Fibroblast of peridontal ligament (primary cell): Measurements from ENCODE around the gene PFDN1.

Experiments
- DNase-seq: peaks from one replicate; pipeline ENCODE4 v3.0.0-alpha.2; 2010; ENCODE audit errors: extremely low read depth

The PFDN1 gene

DNA sequence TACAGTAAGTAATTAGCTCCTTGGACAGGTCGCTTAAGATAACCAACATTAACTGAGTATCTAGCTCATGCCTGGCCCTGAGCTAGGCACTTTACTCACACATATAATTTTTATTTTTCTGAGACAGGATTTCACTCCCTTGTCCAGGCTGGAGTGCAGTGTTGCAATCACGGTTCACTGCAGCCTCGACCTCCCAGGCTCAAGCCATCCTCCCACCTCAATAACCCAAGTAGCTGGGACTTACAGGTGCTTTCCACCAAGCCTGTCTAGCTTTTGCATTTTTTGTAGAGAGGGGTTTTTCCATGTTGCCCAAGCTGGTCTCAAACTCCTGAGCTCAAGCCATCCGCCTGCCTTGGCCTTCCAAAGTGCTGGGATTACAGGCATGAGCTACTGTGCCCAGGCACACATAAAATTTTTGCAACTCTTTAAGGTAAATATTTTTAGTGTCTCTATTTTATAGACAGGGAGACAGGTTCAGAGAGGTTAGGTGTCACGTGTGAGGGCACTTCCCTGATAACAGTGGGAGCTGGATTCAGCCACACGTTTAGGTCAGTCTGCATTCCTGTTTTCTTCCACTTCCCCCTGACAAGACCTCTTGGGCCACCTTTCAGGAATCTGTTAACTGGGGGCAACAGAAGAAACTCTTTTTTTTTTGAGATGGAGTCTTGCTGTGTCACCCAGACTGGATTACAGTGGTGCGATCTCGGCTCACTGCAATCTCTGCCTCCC lies 25.3 kb upstream of the PFDN1 start:
- no peak for DNase-seq

GRCh38 chr5:140327589-140327988 lies 24.7 kb upstream of the PFDN1 start:
- DNase-seq = peak; percentile 70

- no peak for DNase-seq
Observed at GRCh38 chr5:140325486-140325885, 22.6 kb upstream of the PFDN1 start.

DNA sequence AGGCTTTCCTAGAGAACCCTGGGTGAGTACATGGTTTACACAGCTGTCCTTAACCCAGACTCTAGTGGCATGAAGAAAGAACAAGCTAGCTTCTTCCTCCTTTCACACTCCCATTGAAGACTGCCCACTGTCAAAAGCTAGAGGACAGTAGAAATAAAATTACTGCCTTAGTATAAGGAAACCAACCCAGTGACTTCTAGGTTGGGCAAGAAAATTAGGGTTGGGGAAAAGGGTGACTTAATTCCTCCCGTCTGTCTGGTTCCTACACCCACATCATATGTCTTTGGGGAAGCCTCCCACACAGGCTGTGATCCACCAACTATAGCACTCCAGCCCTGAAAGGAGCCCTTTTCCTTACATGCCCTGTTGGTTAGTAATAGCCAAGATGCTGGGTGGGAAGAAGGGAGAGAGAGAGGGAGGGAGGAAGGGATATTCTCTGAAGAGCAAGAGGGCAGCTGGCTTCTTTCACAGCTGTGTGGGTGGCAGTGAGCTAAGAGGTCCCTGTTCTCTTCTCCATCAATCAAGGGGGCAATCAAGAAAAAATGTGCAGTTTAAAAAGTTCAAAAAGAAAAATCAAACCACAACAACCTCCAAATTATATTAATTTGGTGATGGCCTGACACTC lies 21.8 kb upstream of the PFDN1 start:
- peak; percentile 56 for DNase-seq

DNA sequence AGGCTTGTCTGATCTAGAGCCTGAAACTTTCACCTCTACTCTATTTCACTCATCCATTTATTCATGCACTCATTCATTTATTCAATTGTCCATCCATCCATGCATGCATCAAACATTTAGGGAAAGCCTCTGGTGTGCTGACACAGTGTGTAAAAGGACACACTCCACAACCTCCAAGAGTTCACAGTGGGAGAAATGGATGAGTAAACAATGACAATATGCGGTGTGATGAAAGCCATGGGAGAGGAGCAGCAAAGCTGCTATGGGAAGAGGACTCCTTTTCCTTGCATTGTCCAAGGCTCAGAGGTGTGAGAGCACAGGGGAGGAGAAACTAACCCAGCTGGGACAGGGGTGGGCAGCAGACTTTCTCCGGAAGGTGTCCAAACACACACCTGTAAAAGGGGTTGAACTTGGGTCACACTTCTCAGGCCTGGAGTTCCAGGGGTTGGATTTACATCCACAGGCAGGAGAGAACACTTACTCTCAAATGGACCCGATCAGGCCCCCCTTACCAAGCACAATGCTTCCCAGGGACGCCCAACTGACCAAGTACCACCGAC lies 21.2 kb upstream of the PFDN1 start:
- DNase-seq = no peak

DNA sequence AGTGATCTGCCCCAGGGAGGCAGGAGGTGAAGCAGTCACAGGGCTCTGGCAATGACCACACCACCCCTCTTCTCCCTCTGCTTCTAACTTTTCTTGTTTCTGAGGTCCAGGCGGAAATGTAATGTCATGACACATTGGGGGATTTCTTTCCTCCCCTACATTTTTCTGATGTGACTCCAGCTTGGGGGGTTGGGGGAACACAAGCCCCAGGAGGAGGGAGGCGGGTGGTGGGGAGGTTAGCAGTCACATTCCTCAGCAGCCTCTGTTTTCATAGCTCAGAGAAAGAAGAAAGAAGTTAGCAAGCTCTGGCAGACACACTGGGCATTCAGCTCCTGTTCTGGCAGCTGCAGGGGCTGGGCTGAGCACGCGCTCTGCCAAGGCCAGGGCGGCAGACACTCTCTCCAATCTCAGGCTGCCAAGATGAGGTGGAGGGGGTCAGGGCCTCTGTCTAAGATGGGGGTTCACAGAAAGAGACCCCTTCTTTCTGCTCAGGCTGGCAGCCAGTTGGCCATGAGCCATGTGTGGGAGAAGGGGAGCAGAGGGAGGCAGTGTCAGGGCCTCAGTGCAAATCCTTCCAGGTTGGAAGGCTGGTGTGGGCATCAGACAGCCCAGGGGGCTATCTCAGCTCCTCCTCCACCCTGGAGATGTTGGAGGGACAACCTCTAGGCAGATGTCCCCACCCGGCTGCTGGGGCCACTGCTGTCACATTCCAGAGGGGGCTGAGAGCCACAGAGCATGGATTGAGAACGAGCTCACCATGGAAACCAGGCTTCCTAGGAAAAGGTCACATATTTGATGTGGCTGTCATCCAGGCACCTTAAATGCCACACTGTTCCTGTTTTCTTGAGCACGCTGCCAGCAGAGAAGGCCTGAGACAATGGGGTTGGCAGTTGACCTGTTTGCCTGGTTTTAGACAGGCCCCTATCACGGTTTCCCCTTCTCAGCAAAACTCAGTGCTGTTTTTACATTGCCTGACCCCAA lies 20.1 kb upstream of the PFDN1 start:
- peak; percentile 91 for DNase-seq

DNA sequence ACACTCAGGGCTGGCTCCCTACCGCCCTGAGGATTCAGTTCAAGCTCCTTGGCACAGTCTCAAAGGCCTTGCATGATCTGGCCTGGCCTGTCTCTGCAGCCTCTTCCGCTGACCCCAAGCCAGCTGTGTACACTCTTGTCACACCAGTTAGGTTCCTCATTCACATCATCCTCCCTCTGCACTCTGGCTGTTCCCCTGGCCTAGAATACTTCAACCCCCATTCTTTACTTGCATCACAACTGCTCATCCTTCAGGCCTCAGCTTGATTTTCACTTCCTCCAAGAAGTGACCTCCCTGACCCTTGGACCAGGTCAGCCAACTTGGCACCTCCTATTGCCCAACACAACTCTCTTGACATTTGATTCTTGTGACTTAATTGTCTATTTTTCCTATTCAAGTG lies 18.9 kb upstream of the PFDN1 start:
- no peak for DNase-seq

GRCh38 chr5:140319833-140320232 lies 16.9 kb upstream of the PFDN1 start:
- no peak for DNase-seq

- DNase-seq = no peak
Observed at GRCh38 chr5:140318792-140319191, 15.9 kb upstream of the PFDN1 start.

- DNase-seq = peak; percentile 53
Observed at GRCh38 chr5:140317859-140318258, 15.0 kb upstream of the PFDN1 start.

- DNase-seq = no peak
Observed at GRCh38 chr5:140312791-140313189, 9.9 kb upstream of the PFDN1 start.

DNA sequence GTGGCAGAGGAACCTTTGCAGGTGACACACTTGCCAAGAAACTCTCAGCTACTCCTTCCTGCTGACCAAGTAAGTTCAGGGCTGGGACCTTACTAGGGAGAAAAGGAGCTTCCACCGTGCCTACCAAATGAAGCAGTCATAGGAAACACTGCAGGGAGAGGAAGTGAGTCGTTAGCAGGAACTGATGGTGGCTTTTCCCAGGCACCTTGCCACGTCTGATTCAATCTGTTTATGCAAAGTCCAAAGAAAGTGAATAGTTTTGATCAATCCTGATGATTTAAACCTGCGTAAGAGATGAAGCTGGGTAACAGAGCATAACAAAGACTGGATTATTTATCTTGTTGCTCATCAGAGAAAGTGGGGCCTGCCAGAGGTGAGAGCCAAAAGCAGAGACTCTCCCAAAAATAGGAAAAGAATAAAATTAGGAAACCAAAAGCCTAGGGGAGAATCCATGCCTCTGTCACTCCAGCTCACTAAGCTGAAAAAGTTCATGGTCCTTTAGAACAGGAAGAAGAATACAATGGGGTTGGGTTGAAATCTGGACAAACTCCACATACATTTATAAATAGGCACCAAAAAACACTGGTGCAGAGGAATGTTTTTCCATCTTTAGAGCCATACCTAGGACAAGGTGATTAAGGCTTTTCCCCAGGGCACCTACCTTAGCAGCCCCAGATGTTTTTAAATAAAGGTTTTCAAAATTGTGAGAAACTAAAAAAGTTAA lies 9.3 kb upstream of the PFDN1 start:
- DNase-seq = peak; percentile 96

- DNase-seq = peak; percentile 91
Observed at GRCh38 chr5:140311011-140311467, 8.1 kb upstream of the PFDN1 start.

- DNase-seq = no peak
Observed at GRCh38 chr5:140310434-140310833, 7.5 kb upstream of the PFDN1 start.

DNA sequence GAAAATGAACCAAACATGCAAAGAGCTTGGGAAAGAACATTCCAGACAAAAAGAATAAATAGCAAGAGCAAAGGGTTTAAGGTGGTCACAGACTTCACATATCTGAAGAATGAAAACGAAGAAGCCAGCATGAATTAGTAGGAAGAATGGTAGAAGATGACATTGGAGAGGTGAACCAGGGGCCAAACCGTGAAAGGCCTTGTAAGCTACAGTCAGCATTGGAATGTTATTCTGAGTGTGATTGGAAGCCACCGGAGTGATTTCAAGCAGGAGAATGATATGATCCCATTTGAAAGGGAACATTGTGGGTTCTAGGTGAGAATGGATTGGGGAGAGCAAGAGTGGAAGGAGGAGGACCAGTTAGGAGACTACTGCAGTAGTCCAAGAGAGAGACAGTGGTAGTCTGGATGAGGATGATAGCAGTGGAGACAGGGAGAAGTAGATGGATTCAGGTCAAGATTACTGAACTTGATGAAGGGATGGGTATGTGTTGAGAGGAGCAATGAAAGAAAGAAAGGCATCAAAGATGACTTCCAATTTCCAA lies 6.9 kb upstream of the PFDN1 start:
- DNase-seq = no peak

GRCh38 chr5:140305471-140305870 lies 2.6 kb upstream of the PFDN1 start:
- no peak for DNase-seq

DNA sequence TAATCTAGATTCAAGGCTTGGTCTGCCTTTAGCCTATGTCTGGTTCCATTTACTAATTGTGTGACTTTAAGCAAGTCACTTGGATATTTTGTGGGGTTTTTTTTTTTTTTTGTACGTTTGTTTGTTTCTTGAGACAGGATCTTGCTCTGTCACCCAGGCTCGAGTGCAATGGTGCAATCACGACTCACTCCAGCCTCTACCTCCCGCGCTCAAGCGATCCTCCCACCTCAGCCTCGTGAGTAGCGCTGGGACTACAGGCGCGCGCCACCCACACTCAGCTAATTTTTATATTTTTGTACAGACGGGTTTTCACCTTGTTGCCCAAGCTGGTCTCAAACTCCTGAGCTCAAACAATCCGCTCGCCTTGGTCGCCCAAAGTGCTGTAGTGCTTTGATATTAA lies 1.1 kb upstream of the PFDN1 start:
- no peak for DNase-seq

GRCh38 chr5:140301136-140301535 lies 1.8 kb downstream of the PFDN1 start:
- no peak for DNase-seq

- no peak for DNase-seq
Observed at GRCh38 chr5:140299056-140299455, 3.8 kb downstream of the PFDN1 start.

GRCh38 chr5:140298183-140298601 lies 4.7 kb downstream of the PFDN1 start:
- DNase-seq = peak; percentile 33

DNA sequence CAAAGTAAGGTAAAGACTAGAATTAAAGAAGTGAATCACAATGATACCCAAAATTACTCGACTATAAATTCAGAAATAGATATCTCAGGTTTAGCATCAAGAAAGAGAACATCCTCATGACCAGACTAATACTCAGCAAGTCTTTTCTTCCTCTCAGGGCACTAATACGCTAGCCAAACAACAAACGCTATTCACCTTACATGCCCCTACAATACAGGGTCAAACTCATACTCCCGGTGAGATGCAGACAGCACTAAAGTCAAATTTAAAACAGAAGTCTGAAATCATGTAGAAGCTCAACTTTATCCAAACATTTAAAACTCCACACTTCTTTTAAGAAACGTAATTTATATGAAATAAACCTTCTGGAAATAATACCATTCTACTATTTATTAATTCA lies 5.6 kb downstream of the PFDN1 start:
- no peak for DNase-seq
